ENCODE results near the gene PRKG1.

PRKG1 gene

DNA sequence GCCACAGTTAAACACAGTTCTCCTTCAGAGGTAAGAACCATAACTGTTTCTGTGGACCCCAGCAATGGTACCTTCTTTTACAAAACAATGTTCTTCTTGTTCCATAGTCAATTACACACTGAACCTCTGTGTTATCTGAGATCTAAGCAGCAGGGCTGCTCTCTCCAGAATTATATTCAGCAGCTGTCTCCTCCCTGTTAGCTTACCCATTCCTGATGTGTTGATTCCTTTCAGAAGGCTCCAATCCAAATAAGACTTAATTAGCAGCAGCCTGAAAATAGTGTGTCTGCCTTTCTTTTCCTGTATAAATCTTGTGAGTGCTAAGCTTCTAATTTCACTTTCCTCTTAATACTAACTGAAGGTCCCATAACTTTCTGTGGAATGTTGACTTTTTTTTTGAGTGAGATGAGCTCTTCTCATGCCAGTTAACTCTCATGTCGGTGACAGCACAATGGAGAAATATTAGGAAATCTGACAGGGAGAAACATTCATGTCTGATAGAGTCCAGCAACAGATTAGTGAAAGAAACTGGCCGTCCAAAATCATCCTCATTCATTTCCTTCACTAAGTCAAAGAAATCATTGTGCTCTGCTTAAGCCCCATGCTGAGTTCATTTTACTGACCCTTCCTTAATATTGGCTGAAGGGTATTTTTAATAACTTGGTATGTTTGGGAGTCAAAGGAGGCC is 226.5 kb downstream of the PRKG1 start:
- no peak for FAIRE-seq
- DNase-seq (ENCODE audit: insufficient read length, low spot score): no peak
- no peak for TF ChIP-seq POLR2A (IDR thresholded peaks at IDR 0.05; ENCODE audit: low read depth, low read length)
- no peak for TF ChIP-seq POU2F2 (IDR thresholded peaks at IDR 0.05; ENCODE audit: low read depth, low read length)
- TF ChIP-seq TAF1 (IDR thresholded peaks at IDR 0.05; ENCODE audit: low read depth, low read length): no peak
- no peak for TF ChIP-seq POLR2AphosphoS5 (IDR thresholded peaks at IDR 0.05; ENCODE audit: low read depth, low read length)
- TF ChIP-seq PAX5 (IDR thresholded peaks at IDR 0.05; ENCODE audit: insufficient read depth, low read length, severe bottlenecking): no peak
- TF ChIP-seq SPI1 (IDR thresholded peaks at IDR 0.05; ENCODE audit: low read depth, low read length): no peak

DNA sequence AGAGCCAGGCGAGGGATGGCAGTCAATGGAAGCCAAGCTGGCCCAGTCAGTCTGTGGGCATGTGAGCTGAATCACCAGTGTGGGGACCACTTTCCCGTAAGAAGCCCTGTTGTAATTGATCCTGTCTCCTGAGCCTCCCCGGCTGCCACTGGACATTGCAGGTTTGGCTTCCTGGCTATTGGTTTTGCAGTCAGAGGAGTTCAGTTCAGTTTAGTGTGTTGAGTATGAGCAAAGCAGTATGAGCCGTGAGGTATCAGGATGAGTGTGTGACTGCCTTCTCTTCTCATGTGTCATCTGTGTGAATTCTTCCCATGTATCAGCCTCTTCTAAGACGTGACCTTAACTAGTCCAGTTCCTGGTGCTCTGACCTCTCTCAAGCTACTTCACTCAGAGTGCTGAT is 227.4 kb downstream of the PRKG1 start:
- FAIRE-seq (no peak), DNase-seq (ENCODE audit: insufficient read length, low spot score) (no peak)
- TF ChIP-seq TAF1 (IDR thresholded peaks at IDR 0.05; ENCODE audit: low read depth, low read length) (no peak), POLR2A (IDR thresholded peaks at IDR 0.05; ENCODE audit: low read depth, low read length) (no peak), PAX5 (IDR thresholded peaks at IDR 0.05; ENCODE audit: insufficient read depth, low read length, severe bottlenecking) (no peak), POU2F2 (IDR thresholded peaks at IDR 0.05; ENCODE audit: low read depth, low read length) (no peak), POLR2AphosphoS5 (IDR thresholded peaks at IDR 0.05; ENCODE audit: low read depth, low read length) (no peak), SPI1 (IDR thresholded peaks at IDR 0.05; ENCODE audit: low read depth, low read length) (no peak)

DNA sequence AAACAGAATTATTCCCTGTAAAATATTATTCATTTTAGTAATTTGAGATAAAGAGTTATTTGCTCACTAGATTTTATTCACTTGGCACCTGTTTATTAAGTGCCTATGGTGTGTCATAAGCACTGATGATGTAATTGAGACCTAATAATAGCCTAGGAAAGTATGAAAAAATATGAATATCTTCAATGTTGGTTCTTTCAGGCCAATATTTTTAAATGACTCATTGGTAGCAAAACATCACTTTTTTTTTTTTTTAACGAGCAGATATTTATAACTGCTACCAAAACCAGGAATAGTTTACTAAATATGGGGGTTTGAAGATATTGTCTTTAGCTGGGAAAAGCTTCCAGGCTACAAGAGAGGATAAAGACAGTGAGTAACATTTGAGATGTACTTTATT is 228.0 kb downstream of the PRKG1 start:
- TF ChIP-seq POLR2AphosphoS5 (IDR thresholded peaks at IDR 0.05; ENCODE audit: low read depth, low read length) (no peak), TAF1 (IDR thresholded peaks at IDR 0.05; ENCODE audit: low read depth, low read length) (no peak), PAX5 (IDR thresholded peaks at IDR 0.05; ENCODE audit: insufficient read depth, low read length, severe bottlenecking) (no peak), POU2F2 (IDR thresholded peaks at IDR 0.05; ENCODE audit: low read depth, low read length) (no peak), SPI1 (IDR thresholded peaks at IDR 0.05; ENCODE audit: low read depth, low read length) (no peak), POLR2A (IDR thresholded peaks at IDR 0.05; ENCODE audit: low read depth, low read length) (no peak)
- DNase-seq (ENCODE audit: insufficient read length, low spot score) (no peak), FAIRE-seq (no peak)

DNA sequence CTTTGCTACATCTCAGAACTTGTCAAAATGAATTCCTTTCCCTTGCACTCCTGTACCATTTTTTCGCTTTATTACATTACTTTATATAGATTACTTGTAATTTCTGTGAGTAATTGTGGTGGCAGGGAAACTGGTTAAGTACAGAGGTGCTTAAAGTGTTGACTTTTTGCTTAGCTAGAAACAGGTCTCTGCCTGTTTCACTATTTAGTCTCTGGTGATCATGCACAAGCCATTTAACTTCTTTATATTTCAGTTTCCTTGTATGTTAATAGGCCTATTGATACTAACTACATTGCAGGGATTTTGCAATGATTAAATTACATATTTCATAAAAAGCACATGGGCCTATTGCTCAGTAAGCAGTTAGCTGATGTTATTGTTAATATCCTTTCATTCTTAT is 233.8 kb downstream of the PRKG1 start:
- no peak for DNase-seq (ENCODE audit: insufficient read length, low spot score)
- no peak for TF ChIP-seq SPI1 (IDR thresholded peaks at IDR 0.05; ENCODE audit: low read depth, low read length)
- TF ChIP-seq POLR2A (IDR thresholded peaks at IDR 0.05; ENCODE audit: low read depth, low read length): no peak
- no peak for TF ChIP-seq TAF1 (IDR thresholded peaks at IDR 0.05; ENCODE audit: low read depth, low read length)
- no peak for TF ChIP-seq POU2F2 (IDR thresholded peaks at IDR 0.05; ENCODE audit: low read depth, low read length)
- TF ChIP-seq POLR2AphosphoS5 (IDR thresholded peaks at IDR 0.05; ENCODE audit: low read depth, low read length): no peak
- no peak for TF ChIP-seq PAX5 (IDR thresholded peaks at IDR 0.05; ENCODE audit: insufficient read depth, low read length, severe bottlenecking)
- FAIRE-seq: no peak

DNA sequence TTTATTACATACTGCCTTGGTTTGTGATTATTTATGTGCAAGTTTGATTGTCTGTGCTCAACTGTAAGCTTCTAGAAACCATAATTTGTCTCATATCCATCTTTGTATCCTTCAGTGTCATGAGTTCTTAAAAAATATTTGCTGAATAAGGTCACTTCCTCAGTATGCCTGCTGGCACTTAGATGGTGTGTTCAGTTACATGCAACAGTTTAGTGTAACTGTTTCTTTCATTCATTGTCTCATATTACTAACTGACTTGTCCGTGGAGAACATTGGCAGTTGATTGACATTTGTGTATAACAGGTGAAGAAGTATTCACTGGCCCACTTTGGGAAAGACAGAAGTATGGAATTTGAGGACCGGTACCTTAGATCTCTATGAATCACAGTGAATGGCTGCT is 236.9 kb downstream of the PRKG1 start:
- no peak for TF ChIP-seq POLR2AphosphoS5 (IDR thresholded peaks at IDR 0.05; ENCODE audit: low read depth, low read length)
- no peak for TF ChIP-seq TAF1 (IDR thresholded peaks at IDR 0.05; ENCODE audit: low read depth, low read length)
- no peak for TF ChIP-seq POU2F2 (IDR thresholded peaks at IDR 0.05; ENCODE audit: low read depth, low read length)
- no peak for TF ChIP-seq POLR2A (IDR thresholded peaks at IDR 0.05; ENCODE audit: low read depth, low read length)
- no peak for TF ChIP-seq SPI1 (IDR thresholded peaks at IDR 0.05; ENCODE audit: low read depth, low read length)
- FAIRE-seq: no peak
- DNase-seq (ENCODE audit: insufficient read length, low spot score): no peak

DNA sequence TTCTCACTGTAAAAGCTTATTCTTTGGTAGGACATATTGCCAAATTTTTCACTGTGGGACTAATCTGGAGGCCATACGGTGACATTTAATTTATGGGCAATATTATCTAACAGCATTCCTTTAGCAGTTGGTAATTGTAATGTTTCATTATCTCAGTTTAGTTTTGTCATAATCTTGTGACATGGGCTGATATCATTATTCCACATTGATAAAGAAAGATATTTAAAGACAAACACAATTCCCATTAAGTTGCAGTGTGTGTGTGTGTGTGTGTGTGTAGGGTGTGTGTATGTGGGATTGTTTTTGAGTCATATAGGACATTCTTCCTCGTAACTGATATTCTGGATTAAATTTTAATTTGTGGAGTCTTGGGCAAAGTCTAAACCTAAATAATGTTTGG is 238.5 kb downstream of the PRKG1 start:
- TF ChIP-seq SPI1 (IDR thresholded peaks at IDR 0.05; ENCODE audit: low read depth, low read length) (no peak), TAF1 (IDR thresholded peaks at IDR 0.05; ENCODE audit: low read depth, low read length) (no peak), PAX5 (IDR thresholded peaks at IDR 0.05; ENCODE audit: insufficient read depth, low read length, severe bottlenecking) (no peak), POLR2AphosphoS5 (IDR thresholded peaks at IDR 0.05; ENCODE audit: low read depth, low read length) (no peak), POLR2A (IDR thresholded peaks at IDR 0.05; ENCODE audit: low read depth, low read length) (no peak), POU2F2 (IDR thresholded peaks at IDR 0.05; ENCODE audit: low read depth, low read length) (no peak)
- no peak for DNase-seq (ENCODE audit: insufficient read length, low spot score)
- FAIRE-seq: no peak

DNA sequence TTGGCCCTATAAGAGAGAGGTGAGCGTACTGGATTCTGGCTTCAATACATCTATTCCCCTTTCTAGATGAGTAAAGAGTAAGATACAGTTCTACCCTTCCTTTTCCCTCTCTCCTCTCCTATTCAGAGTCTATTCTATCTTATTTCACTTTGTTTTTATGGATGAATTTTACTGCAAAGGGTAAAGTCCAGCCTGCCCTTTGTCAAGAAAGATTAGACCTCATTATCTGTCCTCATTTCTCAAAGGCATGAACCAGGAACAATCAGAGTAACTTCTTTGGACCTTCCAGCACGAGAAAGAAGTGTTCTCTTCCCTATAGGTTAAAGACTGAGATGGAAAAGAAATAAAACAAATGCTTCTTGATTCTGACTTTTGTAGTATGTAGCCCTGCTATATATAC is 239.0 kb downstream of the PRKG1 start:
- no peak for FAIRE-seq
- DNase-seq (ENCODE audit: insufficient read length, low spot score): no peak
- TF ChIP-seq PAX5 (IDR thresholded peaks at IDR 0.05; ENCODE audit: insufficient read depth, low read length, severe bottlenecking) (no peak), POLR2A (IDR thresholded peaks at IDR 0.05; ENCODE audit: low read depth, low read length) (no peak), TAF1 (IDR thresholded peaks at IDR 0.05; ENCODE audit: low read depth, low read length) (no peak)

DNA sequence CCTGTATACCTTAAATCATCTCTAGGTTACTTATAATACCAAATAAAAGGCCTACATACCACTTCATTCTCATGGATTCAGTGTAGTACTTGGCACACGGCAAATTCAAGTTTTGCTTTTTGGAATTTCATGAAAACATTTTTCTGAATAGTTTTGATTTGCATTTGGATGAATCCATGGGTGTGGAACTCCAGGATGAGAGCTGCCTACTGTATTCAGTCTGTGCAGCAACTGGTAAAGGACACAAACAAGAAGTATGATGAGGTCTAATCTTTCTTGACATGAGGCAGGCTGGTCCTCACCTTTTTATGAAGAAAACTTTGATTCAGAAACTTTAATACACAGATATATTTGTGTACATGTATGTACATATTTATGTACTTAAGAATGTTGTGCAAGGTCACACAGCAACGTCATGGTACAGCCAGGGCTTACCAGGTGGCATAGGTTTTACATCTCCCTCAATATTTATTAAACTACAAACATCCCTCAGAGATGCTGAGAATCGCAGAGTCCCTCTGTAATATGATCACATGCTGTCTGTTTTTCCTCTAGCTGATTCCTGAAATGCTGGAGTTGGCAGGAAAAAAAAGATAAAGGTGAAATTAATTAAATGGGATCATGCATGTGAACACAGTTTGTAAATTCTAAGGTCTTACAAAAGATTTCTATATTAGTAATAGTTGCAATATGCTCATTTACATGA is 239.6 kb downstream of the PRKG1 start:
- no peak for DNase-seq (ENCODE audit: insufficient read length, low spot score)
- no peak for FAIRE-seq
- TF ChIP-seq PAX5 (IDR thresholded peaks at IDR 0.05; ENCODE audit: insufficient read depth, low read length, severe bottlenecking) (no peak), POU2F2 (IDR thresholded peaks at IDR 0.05; ENCODE audit: low read depth, low read length) (no peak), TAF1 (IDR thresholded peaks at IDR 0.05; ENCODE audit: low read depth, low read length) (no peak), POLR2AphosphoS5 (IDR thresholded peaks at IDR 0.05; ENCODE audit: low read depth, low read length) (no peak), POLR2A (IDR thresholded peaks at IDR 0.05; ENCODE audit: low read depth, low read length) (no peak), SPI1 (IDR thresholded peaks at IDR 0.05; ENCODE audit: low read depth, low read length) (no peak)

DNA sequence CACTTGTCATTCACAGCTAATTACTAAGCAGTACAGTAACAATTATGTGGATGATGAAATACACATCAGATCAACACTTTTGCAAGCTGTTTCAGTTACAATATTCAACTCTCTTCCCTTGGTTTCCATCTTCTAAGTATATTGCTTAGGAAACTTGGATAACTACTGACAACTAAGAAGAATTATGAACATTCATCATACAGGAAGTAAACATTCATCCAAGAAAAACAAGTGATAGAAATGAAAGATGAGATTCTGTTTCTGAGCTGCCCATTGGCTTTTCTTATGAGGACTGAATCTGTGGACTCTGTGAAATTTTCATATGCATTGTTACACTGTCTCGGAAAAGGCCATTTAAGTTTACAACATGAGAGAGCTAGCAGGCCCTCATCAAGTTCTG is 240.2 kb downstream of the PRKG1 start:
- TF ChIP-seq TAF1 (IDR thresholded peaks at IDR 0.05; ENCODE audit: low read depth, low read length) (no peak), POLR2AphosphoS5 (IDR thresholded peaks at IDR 0.05; ENCODE audit: low read depth, low read length) (no peak), POU2F2 (IDR thresholded peaks at IDR 0.05; ENCODE audit: low read depth, low read length) (no peak), SPI1 (IDR thresholded peaks at IDR 0.05; ENCODE audit: low read depth, low read length) (no peak), PAX5 (IDR thresholded peaks at IDR 0.05; ENCODE audit: insufficient read depth, low read length, severe bottlenecking) (no peak), POLR2A (IDR thresholded peaks at IDR 0.05; ENCODE audit: low read depth, low read length) (no peak)
- FAIRE-seq: no peak

More for the DNA sequence above, 240.2 kb downstream of the PRKG1 start:
- no peak for DNase-seq (ENCODE audit: insufficient read length, low spot score)

All from GM12891 (cell line).